ENCODE measurements around the gene PRR13.
"Not testable (repeated sequence)": the region's sequence is repeated elsewhere in the genome, so short reads cannot be mapped to it uniquely, and the experiment has no call there.

The PRR13 gene

GRCh38 chr12:53441040-53441833 is at the start of gene PRR13:
PRR13 (plus strand) TSS chr12:53441734; CDS start chr12:53442715, 981 bp downstream.
- H3K4me3 ChIP-seq (ENCODE audit: control insufficient read depth, low read depth, low read length) = peak within 1 kb of the TSS; percentile 79
- TF ChIP-seq CTCF (conservative IDR thresholded peaks at IDR 0.05; ENCODE audit: control insufficient read depth, insufficient read depth, low read depth, low read length) = no peak
- peak; percentile 99 for DNase-seq (ENCODE audit: low read depth)

GRCh38 chr12:53399896-53400295 is 41.6 kb upstream of the PRR13 start:
- no peak overlapping the region for H3K4me3 ChIP-seq (ENCODE audit: control insufficient read depth, low read depth, low read length)
- no peak for TF ChIP-seq CTCF (conservative IDR thresholded peaks at IDR 0.05; ENCODE audit: control insufficient read depth, insufficient read depth, low read depth, low read length)

GRCh38 chr12:53402351-53402750 is 39.2 kb upstream of the PRR13 start:
- not testable (repeated sequence) for DNase-seq (ENCODE audit: low read depth); H3K4me3 ChIP-seq (ENCODE audit: control insufficient read depth, low read depth, low read length)

More at GRCh38 chr12:53399896-53400295, 41.6 kb upstream of the PRR13 start:
- no peak for DNase-seq (ENCODE audit: low read depth)

GRCh38 chr12:53402871-53403270 is 38.7 kb upstream of the PRR13 start:
- H3K4me3 ChIP-seq (ENCODE audit: control insufficient read depth, low read depth, low read length) = no peak overlapping the region
- TF ChIP-seq CTCF (conservative IDR thresholded peaks at IDR 0.05; ENCODE audit: control insufficient read depth, insufficient read depth, low read depth, low read length) = no peak
- no peak for DNase-seq (ENCODE audit: low read depth)

GRCh38 chr12:53410951-53411350 is 30.6 kb upstream of the PRR13 start:
- DNase-seq (ENCODE audit: low read depth) = no peak
- H3K4me3 ChIP-seq (ENCODE audit: control insufficient read depth, low read depth, low read length) = no peak overlapping the region
- no peak for TF ChIP-seq CTCF (conservative IDR thresholded peaks at IDR 0.05; ENCODE audit: control insufficient read depth, insufficient read depth, low read depth, low read length)

- DNase-seq (ENCODE audit: low read depth) = no peak
- no peak overlapping the region for H3K4me3 ChIP-seq (ENCODE audit: control insufficient read depth, low read depth, low read length)
- no peak for TF ChIP-seq CTCF (conservative IDR thresholded peaks at IDR 0.05; ENCODE audit: control insufficient read depth, insufficient read depth, low read depth, low read length)
These were observed 27.9 kb upstream of the PRR13 start for GRCh38 chr12:53413485-53414204.

GRCh38 chr12:53414756-53415417 is 26.6 kb upstream of the PRR13 start:
- no peak for TF ChIP-seq CTCF (conservative IDR thresholded peaks at IDR 0.05; ENCODE audit: control insufficient read depth, insufficient read depth, low read depth, low read length)
- no peak overlapping the region for H3K4me3 ChIP-seq (ENCODE audit: control insufficient read depth, low read depth, low read length)
- no peak for DNase-seq (ENCODE audit: low read depth)

GRCh38 chr12:53415752-53416389 is 25.7 kb upstream of the PRR13 start:
- DNase-seq (ENCODE audit: low read depth) = peak; percentile 18
- not testable (repeated sequence) for H3K4me3 ChIP-seq (ENCODE audit: control insufficient read depth, low read depth, low read length)

- not testable (repeated sequence) for H3K4me3 ChIP-seq (ENCODE audit: control insufficient read depth, low read depth, low read length); DNase-seq (ENCODE audit: low read depth)
These were observed 24.2 kb upstream of the PRR13 start for GRCh38 chr12:53417291-53417816.

Measured in fibroblast of mammary gland (primary cell).